NOMO-1 (cell line): ENCODE results near the gene GABBR1.
"Not testable (repeated sequence)": the region's sequence is repeated elsewhere in the genome, so short reads cannot be mapped to it uniquely, and the experiment has no call there.

Source experiments
- DNase-seq, 2 experiments: peaks; one replicate each; lab custom pipeline; 2025; ENCODE audit not compliant: unreplicated experiment in 2 of 2; lab: John Stamatoyannopoulos, UW

Gene GABBR1

GRCh38 chr6:29632789-29633533 is at the start of gene GABBR1:
Gene GABBR1 (minus strand): TSS chr6:29633183. CDS start chr6:29632385, 798 bp downstream.
- peak; percentile 66 to 74 for DNase-seq

GRCh38 chr6:29681811-29682210 is 48.8 kb upstream of the GABBR1 start:
- DNase-seq = no peak

- no peak for DNase-seq
Observed at GRCh38 chr6:29680904-29681303, 47.9 kb upstream of the GABBR1 start, which contains the start of gene ZFP57. Gene ZFP57 (minus strand): TSS chr6:29681152. CDS start chr6:29677003, 4,149 bp downstream.

GRCh38 chr6:29680416-29680815 is 47.4 kb upstream of the GABBR1 start:
- peak in 1 of 2 experiments; percentile 24 for DNase-seq

- peak in 1 of 2 experiments; percentile 29 for DNase-seq
Observed at GRCh38 chr6:29679962-29680361, 47.0 kb upstream of the GABBR1 start.

- DNase-seq = no peak
Observed at GRCh38 chr6:29678114-29678513, 45.1 kb upstream of the GABBR1 start.

GRCh38 chr6:29676981-29677601 is 44.1 kb upstream of the GABBR1 start:
- peak in 1 of 2 experiments; percentile 17 for DNase-seq

GRCh38 chr6:29675561-29675960 is 42.6 kb upstream of the GABBR1 start:
- DNase-seq = no peak

GRCh38 chr6:29674008-29674407 is 41.0 kb upstream of the GABBR1 start:
- no peak for DNase-seq

GRCh38 chr6:29673161-29673560 is 40.2 kb upstream of the GABBR1 start:
- DNase-seq = no peak

GRCh38 chr6:29672116-29672515 is 39.1 kb upstream of the GABBR1 start:
- not testable (repeated sequence) for DNase-seq

GRCh38 chr6:29671026-29671425 is 38.0 kb upstream of the GABBR1 start:
- no peak for DNase-seq

- DNase-seq = no peak
Observed at GRCh38 chr6:29667158-29667557, 34.2 kb upstream of the GABBR1 start.

- no peak for DNase-seq
Observed at GRCh38 chr6:29666826-29667130, 33.8 kb upstream of the GABBR1 start.

- peak in 1 of 2 experiments; percentile 6 for DNase-seq
Observed at GRCh38 chr6:29665942-29666825, 33.2 kb upstream of the GABBR1 start.

- DNase-seq = no peak
Observed at GRCh38 chr6:29663300-29664042, 30.5 kb upstream of the GABBR1 start.

GRCh38 chr6:29661502-29662141 is 28.6 kb upstream of the GABBR1 start:
- DNase-seq = not testable (repeated sequence)

GRCh38 chr6:29661071-29661470 is 28.1 kb upstream of the GABBR1 start:
- DNase-seq = no peak

GRCh38 chr6:29656798-29657197 is 23.8 kb upstream of the GABBR1 start, which contains the start of gene MOG:
Gene MOG (plus strand): TSS chr6:29657092. CDS start chr6:29657210, 118 bp downstream.
- no peak for DNase-seq

- DNase-seq = no peak
Observed at GRCh38 chr6:29656157-29656556, 23.2 kb upstream of the GABBR1 start.
